GM21528 (cell line): ENCODE measurements around the gene SLCO4A1.

Source experiments
- ATAC-seq: cut with Tn5 transposase; IDR thresholded peaks from one replicate; pipeline ENCODE4 v1.9.1; 2021; ENCODE audit warnings: mild to moderate bottlenecking, moderate library complexity; ENCODE audit not compliant: unreplicated experiment, low FRiP score

The SLCO4A1 gene

DNA sequence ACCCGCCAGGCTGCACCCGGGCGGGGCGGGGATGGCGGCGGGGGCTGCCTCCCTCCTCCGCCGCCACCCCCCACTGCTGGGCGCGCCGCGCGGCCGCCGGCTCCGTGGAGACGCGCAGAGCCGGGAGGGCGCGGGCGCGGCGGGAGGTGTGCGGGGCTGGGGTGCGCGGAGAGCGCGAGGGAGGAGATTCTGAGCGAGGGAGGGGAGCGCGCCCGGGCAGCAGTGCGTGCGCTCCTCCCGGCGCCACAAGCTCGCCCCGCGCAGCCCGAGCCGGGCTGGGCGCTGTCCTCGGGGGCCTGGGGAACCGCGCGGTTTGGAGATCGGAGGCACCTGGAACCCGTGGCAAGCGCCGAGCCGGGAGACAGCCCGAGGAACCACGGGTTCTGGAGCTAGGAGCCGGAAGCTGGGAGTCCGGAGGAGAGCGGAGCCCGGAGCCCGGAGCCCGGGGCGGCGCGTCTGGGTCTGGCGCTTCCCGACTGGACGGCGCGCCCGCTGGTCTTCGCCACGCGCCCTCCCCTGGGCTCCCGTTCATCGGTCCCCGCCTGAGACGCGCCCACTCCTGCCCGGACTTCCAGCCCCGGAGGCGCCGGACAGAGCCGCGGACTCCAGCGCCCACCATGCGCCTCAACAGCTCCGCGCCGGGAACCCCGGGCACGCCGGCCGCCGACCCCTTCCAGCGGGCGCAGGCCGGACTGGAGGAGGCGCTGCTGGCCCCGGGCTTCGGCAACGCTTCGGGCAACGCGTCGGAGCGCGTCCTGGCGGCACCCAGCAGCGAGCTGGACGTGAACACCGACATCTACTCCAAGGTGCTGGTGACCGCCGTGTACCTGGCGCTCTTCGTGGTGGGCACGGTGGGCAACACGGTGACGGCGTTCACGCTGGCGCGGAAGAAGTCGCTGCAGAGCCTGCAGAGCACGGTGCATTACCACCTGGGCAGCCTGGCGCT is 66.6 kb downstream of the SLCO4A1 start, which contains the start of gene NTSR1:
NTSR1 (plus strand) TSS at position 246 of the 946 bp plus-strand sequence; CDS start at position 618, 372 bp downstream.
- no peak for ATAC-seq

DNA sequence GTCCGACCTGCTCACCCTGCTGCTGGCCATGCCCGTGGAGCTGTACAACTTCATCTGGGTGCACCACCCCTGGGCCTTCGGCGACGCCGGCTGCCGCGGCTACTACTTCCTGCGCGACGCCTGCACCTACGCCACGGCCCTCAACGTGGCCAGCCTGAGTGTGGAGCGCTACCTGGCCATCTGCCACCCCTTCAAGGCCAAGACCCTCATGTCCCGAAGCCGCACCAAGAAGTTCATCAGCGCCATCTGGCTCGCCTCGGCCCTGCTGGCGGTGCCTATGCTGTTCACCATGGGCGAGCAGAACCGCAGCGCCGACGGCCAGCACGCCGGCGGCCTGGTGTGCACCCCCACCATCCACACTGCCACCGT is 67.2 kb downstream of the SLCO4A1 start:
- no peak for ATAC-seq

DNA sequence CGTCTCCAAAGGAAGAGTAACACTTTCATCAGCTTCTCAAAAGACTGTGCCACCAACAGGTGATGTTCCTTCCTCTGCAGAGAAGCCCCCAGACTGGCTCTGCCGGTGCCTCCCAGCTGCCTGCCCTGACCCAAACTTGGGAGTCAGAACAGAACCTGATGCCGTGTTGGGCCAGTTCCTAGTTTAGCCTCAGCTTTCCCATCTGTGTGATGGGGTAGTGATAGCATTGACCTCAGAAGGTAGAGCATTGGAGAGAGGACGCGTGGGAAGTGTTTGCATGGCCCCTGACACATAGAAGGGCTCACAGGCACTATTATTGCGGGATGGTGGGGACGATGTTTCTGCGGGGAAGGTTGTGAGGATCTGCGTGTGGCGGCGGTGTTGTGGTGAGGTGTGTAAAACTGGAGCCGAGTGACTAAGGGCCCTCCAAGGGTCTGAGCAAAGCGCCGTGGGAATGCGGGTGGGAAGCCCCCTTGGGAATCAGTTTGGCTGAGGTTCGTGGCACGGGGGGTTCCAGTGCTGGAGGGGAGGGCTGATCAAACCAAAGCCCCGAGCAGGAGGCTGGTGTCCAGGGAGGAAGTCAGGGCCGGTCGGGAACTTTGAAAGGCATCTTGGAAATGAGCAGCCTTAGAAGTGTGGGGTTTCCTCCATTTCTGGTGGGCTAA is 68.0 kb downstream of the SLCO4A1 start:
- no peak for ATAC-seq

DNA sequence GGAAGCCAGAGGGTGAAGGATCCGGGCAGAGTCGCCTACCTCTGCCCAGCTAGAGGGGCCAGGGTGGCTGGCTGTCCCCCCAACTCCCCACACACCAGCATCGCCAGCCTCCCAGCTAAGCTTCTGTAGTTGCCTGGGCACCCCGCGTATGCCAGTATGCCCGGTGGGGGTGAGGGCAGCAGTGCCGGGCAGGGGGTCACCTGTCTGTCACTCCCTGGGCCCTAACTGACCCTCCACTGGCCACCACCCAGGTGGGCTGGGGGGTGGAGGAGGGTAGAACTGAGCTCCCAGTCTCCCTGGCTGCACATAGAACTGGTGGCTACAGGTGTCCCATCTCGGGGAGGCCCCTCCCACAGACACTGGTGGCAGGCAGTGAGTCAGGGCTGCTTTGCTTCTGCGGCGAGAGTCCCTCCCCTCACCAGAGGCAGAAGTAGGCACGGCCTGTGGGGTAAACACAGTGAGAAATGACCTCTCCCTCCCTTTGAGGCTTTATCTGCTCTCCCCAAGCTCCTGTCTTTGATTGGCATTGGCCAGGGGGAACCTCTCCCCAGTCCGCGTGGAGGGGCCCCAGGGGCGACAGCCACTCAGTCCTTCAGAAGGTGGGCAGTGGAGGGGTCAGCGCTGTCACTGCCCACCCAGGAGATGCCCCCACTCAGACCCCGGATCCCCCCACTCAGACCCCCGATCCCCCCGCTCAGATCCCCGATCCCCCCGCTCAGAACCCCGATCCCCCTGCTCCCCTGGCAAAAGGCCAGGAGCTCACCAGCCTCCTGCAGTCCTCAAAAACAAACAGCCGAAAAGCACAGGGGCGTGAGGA is 68.8 kb downstream of the SLCO4A1 start:
- no peak for ATAC-seq

DNA sequence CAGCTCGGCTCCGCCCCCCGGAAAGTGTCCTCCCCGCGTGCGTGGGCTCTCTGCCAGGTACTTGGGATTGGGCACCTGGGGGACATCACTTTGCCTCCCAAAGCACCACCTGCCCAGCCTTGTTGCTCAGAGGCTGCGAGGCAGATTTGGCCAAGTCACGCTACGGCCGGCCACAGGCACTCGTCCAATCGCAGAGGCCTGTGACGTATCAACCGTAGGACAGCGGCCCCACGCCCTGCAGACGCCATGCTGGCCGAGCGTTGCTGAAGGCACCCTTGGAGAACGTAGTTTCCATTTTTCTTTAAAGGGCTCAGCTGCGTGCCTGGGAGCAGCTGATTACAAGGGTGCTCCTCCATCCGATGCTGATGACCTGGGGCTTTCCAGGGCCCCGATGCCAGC is 69.4 kb downstream of the SLCO4A1 start:
- no peak for ATAC-seq

DNA sequence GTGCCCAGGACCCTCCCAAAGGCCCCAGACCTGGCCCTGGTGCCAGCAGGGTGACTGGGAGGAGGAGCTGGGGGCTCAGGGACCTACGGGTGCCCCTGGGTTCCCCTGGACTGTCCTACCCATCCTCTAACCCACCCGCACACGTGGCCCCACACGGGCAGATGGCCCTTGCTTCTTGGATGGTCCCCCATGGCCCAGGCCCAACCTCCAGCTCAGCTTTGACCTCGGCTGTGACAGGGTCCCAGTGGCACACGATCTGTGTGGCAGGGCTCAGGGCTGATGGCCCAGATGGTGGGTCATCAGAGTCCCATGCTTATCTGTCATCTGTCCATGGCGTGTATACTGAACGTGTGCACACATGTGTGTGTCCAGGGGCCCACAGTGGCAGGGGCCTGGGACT is 70.3 kb downstream of the SLCO4A1 start:
- ATAC-seq = no peak

DNA sequence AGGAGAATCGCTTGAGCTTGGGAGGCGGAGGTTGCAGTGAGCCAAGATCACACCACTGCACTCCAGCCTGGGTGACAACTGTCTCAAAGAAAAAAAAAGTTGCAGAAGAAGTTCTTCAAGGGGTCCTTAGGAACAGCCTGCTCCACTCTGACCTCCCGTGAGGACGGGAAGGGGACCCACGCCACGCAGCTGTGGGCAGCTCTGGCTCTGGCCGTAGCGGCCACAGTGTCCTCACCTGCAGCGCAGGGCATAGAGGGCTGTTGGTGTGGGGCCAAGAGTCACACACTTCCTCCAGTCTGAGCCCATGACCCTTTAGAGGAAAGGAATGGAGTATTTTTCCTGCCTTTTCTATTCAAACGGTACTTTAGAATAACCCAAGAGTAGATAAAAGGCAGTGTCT is 71.7 kb downstream of the SLCO4A1 start:
- ATAC-seq = no peak

DNA sequence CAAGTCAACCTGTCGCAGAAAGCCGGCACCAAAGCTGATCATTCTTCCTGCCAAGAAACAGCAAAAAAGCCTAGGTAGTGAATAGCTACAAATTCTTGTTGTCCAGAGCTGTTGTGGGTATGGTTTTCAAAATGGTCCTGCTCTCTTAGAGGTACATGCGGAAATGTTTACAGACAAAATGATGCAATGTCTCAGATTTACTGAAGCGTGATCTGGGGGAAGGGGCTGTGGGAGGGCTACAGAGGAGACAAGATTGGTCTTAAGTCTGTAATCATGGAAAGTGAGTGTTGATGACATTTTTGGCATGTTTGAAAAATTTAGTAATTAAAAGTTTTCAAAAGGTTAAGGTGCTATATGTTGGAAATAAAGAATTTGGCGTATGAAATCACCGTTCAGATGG is 72.5 kb downstream of the SLCO4A1 start:
- ATAC-seq = no peak

DNA sequence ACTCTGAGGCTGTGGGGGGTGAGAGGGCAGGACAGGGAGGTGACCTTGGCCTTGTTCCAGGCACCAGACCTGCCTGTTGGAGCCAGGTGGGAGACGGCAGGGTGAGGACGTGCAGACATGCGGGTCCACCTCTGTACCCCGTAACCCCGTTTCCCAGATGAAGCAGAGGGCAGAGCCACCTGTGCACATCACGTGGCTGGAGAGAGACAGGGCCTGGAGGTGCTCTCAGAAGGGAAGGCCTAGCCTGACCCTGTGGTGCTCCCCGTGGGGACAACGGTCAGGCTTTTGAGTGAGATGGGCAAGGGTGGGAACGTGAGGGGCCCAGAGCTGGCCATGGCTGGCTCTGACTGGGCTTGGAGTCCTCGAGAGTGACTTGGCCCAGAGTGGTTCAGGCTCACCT is 72.9 kb downstream of the SLCO4A1 start:
- ATAC-seq = no peak

DNA sequence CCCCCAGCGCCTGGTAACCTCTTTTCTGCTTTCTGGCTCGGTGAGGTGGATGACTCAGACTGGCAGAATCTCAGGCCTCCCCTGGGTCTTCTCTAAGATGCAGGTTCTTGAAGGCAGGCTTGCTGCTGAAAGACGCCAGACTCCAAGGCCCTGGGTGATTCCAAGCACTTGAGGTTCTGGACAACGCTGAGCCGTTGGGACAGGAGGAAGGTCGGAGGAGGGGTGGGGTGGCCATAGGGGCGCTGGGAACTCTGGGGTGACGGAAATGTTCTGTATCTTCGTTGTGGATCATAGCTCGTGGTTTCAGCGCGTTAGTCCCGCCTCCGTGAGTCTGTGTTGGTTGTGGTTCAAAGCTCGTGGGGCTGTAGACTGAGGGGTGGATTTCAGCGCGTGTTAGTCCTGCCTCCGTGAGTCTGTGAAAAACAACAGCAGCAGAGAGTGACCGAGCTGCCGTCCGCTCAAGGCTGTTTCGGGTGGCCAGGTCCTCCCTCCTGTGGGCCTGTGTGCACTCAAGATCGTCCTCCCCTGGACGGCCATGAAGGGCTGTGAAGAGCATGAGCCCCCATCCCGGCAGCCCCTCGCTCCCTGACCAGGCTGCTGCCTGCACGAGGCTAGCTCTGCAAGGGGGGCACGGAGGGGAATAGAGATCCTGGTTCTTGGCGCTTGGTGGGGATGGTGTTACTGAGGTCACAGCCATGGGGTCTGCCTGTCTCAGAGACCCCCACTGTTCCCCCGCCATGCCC is 74.1 kb downstream of the SLCO4A1 start:
- no peak for ATAC-seq

DNA sequence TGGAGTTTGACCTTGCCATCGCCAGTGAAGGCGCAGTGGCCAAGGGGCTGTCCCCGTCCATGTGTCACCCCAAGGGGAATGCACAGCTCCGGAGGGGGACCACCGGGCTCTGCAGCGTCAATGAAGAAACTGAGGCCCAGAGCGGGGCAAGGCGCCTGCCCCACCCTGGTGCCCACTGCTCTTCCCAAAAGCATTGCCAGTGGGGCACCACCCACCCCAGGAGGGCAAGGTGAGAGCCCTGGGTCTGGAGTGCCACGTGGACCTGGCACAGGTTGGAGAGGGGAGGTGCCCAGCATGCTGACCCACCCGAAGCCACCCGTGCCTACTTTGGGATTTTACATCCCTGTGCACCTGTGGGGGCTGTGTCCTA is 74.6 kb downstream of the SLCO4A1 start:
- ATAC-seq = no peak

DNA sequence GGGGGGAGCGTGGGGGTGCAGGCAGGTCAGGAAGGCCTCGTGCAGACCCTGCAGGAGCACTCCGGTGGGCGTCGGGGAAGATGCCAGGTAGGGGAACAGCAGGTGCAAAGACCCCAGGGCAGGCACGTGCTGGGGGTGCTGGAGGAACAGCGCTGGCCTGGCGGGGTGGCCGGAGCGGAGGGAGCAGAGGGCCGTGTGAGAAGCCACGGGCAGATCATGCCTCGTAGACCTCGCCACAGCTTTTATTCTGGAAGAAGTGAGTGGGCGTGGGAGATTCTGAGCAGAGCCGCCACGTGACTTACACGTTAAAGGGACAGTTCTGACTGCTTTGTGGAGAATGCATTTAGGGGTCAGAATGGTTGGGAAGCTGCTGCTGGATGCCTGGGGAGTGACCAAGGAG is 75.6 kb downstream of the SLCO4A1 start:
- ATAC-seq = no peak

DNA sequence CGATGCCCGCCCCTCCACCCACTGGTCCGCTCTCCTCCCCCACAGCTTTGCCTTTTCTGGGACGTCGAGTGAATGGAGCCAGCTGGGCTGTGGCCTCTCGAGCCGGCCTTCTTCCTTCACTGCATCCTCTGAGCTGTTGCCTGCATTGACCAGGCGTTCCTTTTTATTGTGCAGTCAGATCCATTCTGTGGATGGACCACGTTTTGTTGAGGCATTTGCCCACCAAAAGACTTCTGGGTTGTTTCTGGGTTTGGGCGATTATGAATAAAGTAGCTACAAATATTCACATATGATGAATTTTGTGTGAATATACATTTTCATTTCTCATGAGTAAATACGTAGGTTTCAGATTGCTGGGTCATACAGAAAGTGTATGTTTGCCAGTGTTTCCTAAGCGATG is 76.2 kb downstream of the SLCO4A1 start:
- no peak for ATAC-seq

DNA sequence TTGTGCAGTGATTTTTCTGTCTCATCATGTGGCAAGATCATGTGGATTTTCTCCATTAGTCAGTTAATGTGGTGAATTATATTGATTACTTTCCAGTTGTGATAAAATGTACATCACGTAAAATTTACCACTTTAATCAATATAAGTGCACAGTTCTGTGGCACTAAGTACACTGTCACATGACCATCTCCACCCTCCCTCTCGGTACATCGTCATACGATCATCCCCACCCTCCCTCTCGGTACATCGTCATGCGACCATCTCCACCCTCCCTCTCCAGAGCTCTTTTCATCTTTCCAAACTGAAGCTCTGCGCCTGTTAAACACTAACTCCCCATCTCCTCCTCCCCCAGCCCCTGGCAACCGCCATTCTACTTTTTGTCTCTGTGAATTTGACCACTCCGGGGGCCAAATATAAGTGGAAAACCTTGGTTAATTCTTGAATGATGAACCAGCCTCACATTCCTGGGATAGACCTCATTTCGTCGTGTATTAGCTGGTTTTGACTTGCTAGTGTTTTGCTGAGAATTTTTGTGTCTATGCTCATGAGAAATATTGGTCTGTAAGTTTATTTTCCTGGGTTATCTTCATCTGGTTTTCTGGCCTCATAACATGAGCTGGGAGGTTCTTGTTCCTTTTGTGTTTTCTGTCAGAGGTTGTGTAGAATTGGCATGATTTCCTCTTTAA is 77.1 kb downstream of the SLCO4A1 start:
- ATAC-seq = no peak
